ENCODE results near the gene KCNJ9. TPM values are rescaled to one million over a fixed set of nuclear protein-coding genes. Genes with fewer than 3 reads are reported as not detected.

The KCNJ9 gene
- total RNA-seq, 1 experiment from 2014 or later: not detected

- CTCF ChIA-PET: no interaction called here
- Histone ChIP-seq H3K36me3 (ENCODE audit: control insufficient read depth, insufficient read depth, low read length) (no peaks in the 10 kb centered on the region), H3K4me1 (no peaks in the 10 kb centered on the region), H3K4me3 (ENCODE audit: low read depth, low read length) (no peak overlapping the region), H3K9me3 (no peaks in the 10 kb centered on the region), H3K27me3 (replicated peaks; ENCODE audit: control insufficient read depth, insufficient read depth, low read length) (no peaks in the 10 kb centered on the region)
- no peak for DNase-seq
- no peaks in the 10 kb centered on the region for H3K36me3 Mint-ChIP-seq (ENCODE audit: insufficient read depth, unreplicated experiment)
- POLR2A ChIA-PET: no interaction called here
- H3K4me3 Mint-ChIP-seq (ENCODE audit: unreplicated experiment): no peak overlapping the region
- peaks cover 18% of the 10 kb centered on the region for H3K4me1 Mint-ChIP-seq (ENCODE audit: low read depth, unreplicated experiment)
- intact Hi-C loops (cut with micrococcal nuclease; ENCODE audit: unreplicated experiment): no loop called here
- BruUV-seq (replicated peaks): no TSS peak
- no peak overlapping the region for H3K27ac Mint-ChIP-seq (ENCODE audit: unreplicated experiment)
- no peak for TF ChIP-seq CTCF (IDR thresholded peaks at IDR 0.05; ENCODE audit: insufficient read depth in 1 of 2, low read depth in 1 of 2, low read length in 1 of 2, severe bottlenecking in 1 of 2, unreplicated experiment in 1 of 2)
- H3K9me3 Mint-ChIP-seq (ENCODE audit: unreplicated experiment): no peaks in the 10 kb centered on the region
- H3K27me3 Mint-ChIP-seq (ENCODE audit: insufficient read depth, unreplicated experiment): peaks cover 9% of the 10 kb centered on the region
Measured at GRCh38 chr1:160043543-160043942, 37.8 kb upstream of the KCNJ9 start.

GRCh38 chr1:160045653-160046052 is 35.7 kb upstream of the KCNJ9 start:
- TF ChIP-seq CTCF (IDR thresholded peaks at IDR 0.05; ENCODE audit: insufficient read depth in 1 of 2, low read depth in 1 of 2, low read length in 1 of 2, severe bottlenecking in 1 of 2, unreplicated experiment in 1 of 2): no peak
- peaks cover 19% of the 10 kb centered on the region for H3K27me3 Mint-ChIP-seq (ENCODE audit: insufficient read depth, unreplicated experiment)
- H3K36me3 Mint-ChIP-seq (ENCODE audit: insufficient read depth, unreplicated experiment): no peaks in the 10 kb centered on the region
- intact Hi-C loops (cut with micrococcal nuclease; ENCODE audit: unreplicated experiment): loop anchor here (1.0 to 2.0 kb wide), 2 partner anchors 25 to 33 kb away; partner anchors contain the start of gene KCNJ10
- DNase-seq: no peak
- H3K36me3 ChIP-seq (ENCODE audit: control insufficient read depth, insufficient read depth, low read length): no peaks in the 10 kb centered on the region
- CTCF ChIA-PET: interaction anchor here (1.0 to 2.5 kb wide), 6 partner anchors 8 to 206 kb away, joined by 3 to 16 read pairs (median 4); partner anchors contain the start of gene KCNJ10
- no peak overlapping the region for H3K4me3 Mint-ChIP-seq (ENCODE audit: unreplicated experiment)
- peaks cover 18% of the 10 kb centered on the region for H3K4me1 Mint-ChIP-seq (ENCODE audit: low read depth, unreplicated experiment)
- BruUV-seq (replicated peaks): no TSS peak
- POLR2A ChIA-PET: interaction anchor here (0.6 kb wide), 1 partner anchor 95 kb away, joined by 7 read pairs; no protein-coding TSS in a partner anchor
- H3K4me3 ChIP-seq (ENCODE audit: low read depth, low read length): no peak overlapping the region
- H3K9me3 Mint-ChIP-seq (ENCODE audit: unreplicated experiment): no peaks in the 10 kb centered on the region
- no peaks in the 10 kb centered on the region for H3K4me1 ChIP-seq
- no peaks in the 10 kb centered on the region for H3K27me3 ChIP-seq (replicated peaks; ENCODE audit: control insufficient read depth, insufficient read depth, low read length)
- H3K27ac Mint-ChIP-seq (ENCODE audit: unreplicated experiment): no peak overlapping the region
- no peaks in the 10 kb centered on the region for H3K9me3 ChIP-seq

GRCh38 chr1:160046494-160047110 is 34.7 kb upstream of the KCNJ9 start:
- Mint-ChIP-seq H3K9me3 (ENCODE audit: unreplicated experiment) (no peaks in the 10 kb centered on the region), H3K4me3 (ENCODE audit: unreplicated experiment) (no peak overlapping the region), H3K36me3 (ENCODE audit: insufficient read depth, unreplicated experiment) (no peaks in the 10 kb centered on the region), H3K27me3 (ENCODE audit: insufficient read depth, unreplicated experiment) (peaks cover 16% of the 10 kb centered on the region), H3K27ac (ENCODE audit: unreplicated experiment) (no peak overlapping the region), H3K4me1 (ENCODE audit: low read depth, unreplicated experiment) (peaks cover 18% of the 10 kb centered on the region)
- H3K9me3 ChIP-seq: no peaks in the 10 kb centered on the region
- intact Hi-C loops (cut with micrococcal nuclease; ENCODE audit: unreplicated experiment): loop anchor here (1.0 to 2.0 kb wide), 2 partner anchors 24 to 32 kb away; partner anchors contain the start of gene KCNJ10
- H3K4me1 ChIP-seq: no peaks in the 10 kb centered on the region
- ChIA-PET CTCF (interaction anchor here (0.6 to 2.5 kb wide), 7 partner anchors 11 to 205 kb away, joined by 3 to 16 read pairs (median 3); partner anchors contain the start of gene KCNJ10), POLR2A (no interaction called here)
- BruUV-seq (replicated peaks): no TSS peak
- no peak overlapping the region for H3K4me3 ChIP-seq (ENCODE audit: low read depth, low read length)
- no peaks in the 10 kb centered on the region for H3K36me3 ChIP-seq (ENCODE audit: control insufficient read depth, insufficient read depth, low read length)
- TF ChIP-seq CTCF (IDR thresholded peaks at IDR 0.05; ENCODE audit: insufficient read depth in 1 of 2, low read depth in 1 of 2, low read length in 1 of 2, severe bottlenecking in 1 of 2, unreplicated experiment in 1 of 2): peak; percentile 57 to 62
- peak in 1 of 2 experiments; percentile 52 for DNase-seq
- no peaks in the 10 kb centered on the region for H3K27me3 ChIP-seq (replicated peaks; ENCODE audit: control insufficient read depth, insufficient read depth, low read length)
